Measurements from ENCODE around the gene RNASE9. TPM values are rescaled to one million over a fixed set of nuclear protein-coding genes. Genes with fewer than 3 reads are reported as not detected.
"Not testable (repeated sequence)": the region's sequence is repeated elsewhere in the genome, so short reads cannot be mapped to it uniquely, and the experiment has no call there.

The RNASE9 gene
- total RNA-seq, 2 experiments from 2014 or later, result not detected

- ChIA-PET POLR2A (no interaction called here), CTCF (no interaction called here)
Measured at GRCh38 chr14:20580242-20580641, 19.4 kb upstream of the RNASE9 start.

- POLR2A ChIA-PET, result no interaction called here
- CTCF ChIA-PET, result no interaction called here
Measured at GRCh38 chr14:20578784-20579502, 18.1 kb upstream of the RNASE9 start.

- CTCF ChIA-PET, result no interaction called here
Measured at GRCh38 chr14:20578325-20578724, 17.5 kb upstream of the RNASE9 start.

GRCh38 chr14:20572382-20572990, 11.6 kb upstream of the RNASE9 start:
- CTCF ChIA-PET, POLR2A ChIA-PET: not testable (repeated sequence)

More at GRCh38 chr14:20578325-20578724, 17.5 kb upstream of the RNASE9 start:
- POLR2A ChIA-PET, result no interaction called here

GRCh38 chr14:20570720-20571119, 9.9 kb upstream of the RNASE9 start:
- CTCF ChIA-PET, POLR2A ChIA-PET: not testable (repeated sequence)

- POLR2A ChIA-PET, CTCF ChIA-PET: not testable (repeated sequence)
Measured at GRCh38 chr14:20569865-20570264, 9.0 kb upstream of the RNASE9 start.

GRCh38 chr14:20569066-20569465, 8.2 kb upstream of the RNASE9 start:
- ChIA-PET POLR2A (no interaction called here), CTCF (no interaction called here)

GRCh38 chr14:20568393-20568792, 7.5 kb upstream of the RNASE9 start:
- ChIA-PET CTCF (no interaction called here), POLR2A (no interaction called here)

GRCh38 chr14:20567199-20567598, 6.4 kb upstream of the RNASE9 start:
- POLR2A ChIA-PET, CTCF ChIA-PET: not testable (repeated sequence)

GRCh38 chr14:20564501-20564997, 3.7 kb upstream of the RNASE9 start:
- CTCF ChIA-PET, result no interaction called here
- POLR2A ChIA-PET, result no interaction called here

GRCh38 chr14:20563971-20564370, 3.1 kb upstream of the RNASE9 start:
- CTCF ChIA-PET, result no interaction called here
- POLR2A ChIA-PET, result no interaction called here

GRCh38 chr14:20559461-20559904, 1.4 kb downstream of the RNASE9 start:
- ChIA-PET POLR2A (no interaction called here), CTCF (no interaction called here)

GRCh38 chr14:20557212-20557542, 3.7 kb downstream of the RNASE9 start:
- ChIA-PET CTCF (no interaction called here), POLR2A (no interaction called here)

- POLR2A ChIA-PET, result no interaction called here
Measured at GRCh38 chr14:20556500-20557211, 4.2 kb downstream of the RNASE9 start.

GRCh38 chr14:20555845-20556244, 5.0 kb downstream of the RNASE9 start:
- ChIA-PET CTCF (no interaction called here), POLR2A (no interaction called here)

More at GRCh38 chr14:20556500-20557211, 4.2 kb downstream of the RNASE9 start:
- CTCF ChIA-PET, result no interaction called here

- ChIA-PET CTCF (no interaction called here), POLR2A (no interaction called here)
Measured at GRCh38 chr14:20553024-20553423, 7.8 kb downstream of the RNASE9 start.

- ChIA-PET CTCF (no interaction called here), POLR2A (no interaction called here)
Measured at GRCh38 chr14:20551606-20552005, 9.2 kb downstream of the RNASE9 start.

- ChIA-PET POLR2A (no interaction called here), CTCF (no interaction called here)
Measured at GRCh38 chr14:20550926-20551325, 9.9 kb downstream of the RNASE9 start.

- ChIA-PET POLR2A (no interaction called here), CTCF (no interaction called here)
Measured at GRCh38 chr14:20548414-20549158, 12.3 kb downstream of the RNASE9 start.

GRCh38 chr14:20546877-20547276, 14.0 kb downstream of the RNASE9 start:
- ChIA-PET POLR2A (no interaction called here), CTCF (interaction anchor here (0.6 kb wide), 1 partner anchor 124 kb away, joined by 3 read pairs; no protein-coding TSS in a partner anchor)

GRCh38 chr14:20539906-20540305, 20.9 kb downstream of the RNASE9 start:
- ChIA-PET CTCF (no interaction called here), POLR2A (no interaction called here)

All from activated CD8-positive, alpha-beta memory T cell treated with anti-CD3 and anti-CD28 coated beads for 36 hours (primary cell).